HepG2 (cell line): Measurements from ENCODE around the gene NT5DC4. TPM values are rescaled to one million over a fixed set of nuclear protein-coding genes. Genes with fewer than 3 reads are reported as not detected.

Experiments used
- ATAC-seq: fragments of 200-7000 bp; cut with Tn5 transposase; 3 replicates; pipeline ENCODE4 v1.9.1; 2020; ENCODE audit warnings: mild to moderate bottlenecking, moderate library complexity
- BruUV-seq: library from RNA; stranded (reverse); fragments of 400-500 nt; replicated peaks from 2 replicates; lab custom pipeline; 2021; lab: Mats Ljungman, UMichigan
- CTCF ChIA-PET: fragments of 300-600 bp; formaldehyde crosslinking; extraction: SDS; loops from one replicate; lab custom pipeline; 2021; ENCODE audit warnings: low total read pairs, inconsistent platforms, low intra/inter-chr PET ratio; lab: Yijun Ruan, JAX
- POLR2A ChIA-PET: fragments of 350-600 bp; sonication (Branson Sonifier 250); formaldehyde crosslinking; loops from one replicate; lab custom pipeline; 2020; ENCODE audit warnings: antibody characterized with exemption, inconsistent platforms; lab: Yijun Ruan, JAX
- DNase-seq: peaks from one replicate; pipeline ENCODE4 v3.0.0-alpha.2; 2015; ENCODE audit warnings: low spot score
- FAIRE-seq: peaks from 3 replicates; lab custom pipeline; 2011; peaks lifted over from hg19 to GRCh38; lab: Jason Lieb, UNC
- H2AFZ ChIP-seq: one replicate; pipeline ENCODE4 v1.6.1; 2011; ENCODE audit warnings: low read length, inconsistent platforms
- H3K27ac ChIP-seq: fragments of 300-600 bp; 3 replicates; pipeline ENCODE4 v1.8.0; 2011; ENCODE audit warnings: mixed run types, mild to moderate bottlenecking, mixed read lengths, low read length, inconsistent platforms; ENCODE audit not compliant: insufficient read depth; ENCODE audit errors: extremely low read length
- H3K27me3 ChIP-seq, 2 experiments: fragments of 200-600 bp in 1 of 2; 2 replicates in 1 of 2; 3 replicates in 1 of 2; pipeline versions ENCODE4 v1.6.0 to v1.8.0; 2011; ENCODE audit warnings: low read length in 2 of 2, mild to moderate bottlenecking in 2 of 2, moderate library complexity in 2 of 2, inconsistent platforms in 1 of 2; ENCODE audit not compliant: insufficient read depth in 2 of 2, control insufficient read depth in 1 of 2
- H3K36me3 ChIP-seq, 2 experiments: fragments of 200-600 bp in 1 of 2; replicated peaks in 1 of 2; 2 replicates in 1 of 2; 3 replicates in 1 of 2; pipeline versions ENCODE4 v1.5.1 to v1.8.0; 2011; ENCODE audit warnings: low read length in 2 of 2, inconsistent platforms in 1 of 2; ENCODE audit not compliant: insufficient read depth in 2 of 2, control insufficient read depth in 1 of 2
- H3K4me1 ChIP-seq: 2 replicates; pipeline ENCODE4 v1.5.1; 2012; ENCODE audit warnings: low read length, inconsistent platforms; ENCODE audit not compliant: insufficient read depth
- H3K4me2 ChIP-seq: 2 replicates; pipeline ENCODE4 v1.6.0; 2011; ENCODE audit warnings: low read depth, low read length, inconsistent platforms
- H3K4me3 ChIP-seq, 3 experiments: fragments of 200-600 bp in 1 of 3; sonication (generic), shearing (Covaris generic) in 1 of 3; replicated peaks in 1 of 3; 2 replicates each; pipeline ENCODE4 v1.5.1; 2011 to 2016; ENCODE audit warnings: low read length in 3 of 3, inconsistent platforms in 2 of 3, low read depth in 2 of 3, mild to moderate bottlenecking in 2 of 3, control low read depth in 1 of 3, mixed read lengths in 1 of 3; ENCODE audit not compliant: insufficient read depth in 1 of 3
- H3K79me2 ChIP-seq: one replicate; pipeline ENCODE4 v1.6.1; 2011; ENCODE audit warnings: low read length, inconsistent platforms; ENCODE audit not compliant: insufficient read depth
- H3K9ac ChIP-seq: 2 replicates; pipeline ENCODE4 v1.6.0; 2011; ENCODE audit warnings: mild to moderate bottlenecking, low read depth, low read length, inconsistent platforms; ENCODE audit not compliant: insufficient read depth
- H3K9me3 ChIP-seq: 2 replicates; pipeline ENCODE4 v1.5.1; 2012; ENCODE audit warnings: mild to moderate bottlenecking, low read length
- H4K20me1 ChIP-seq: 2 replicates; pipeline ENCODE4 v1.6.0; 2011; ENCODE audit warnings: inconsistent platforms, mild to moderate bottlenecking, low read length, moderate library complexity; ENCODE audit not compliant: insufficient read depth
- AGO1 ChIP-seq: fragments of 200-400 bp; formaldehyde crosslinking; IDR thresholded peaks from 2 replicates; pipeline ENCODE4 v1.6.1; 2017; ENCODE audit warnings: mild to moderate bottlenecking, low read depth, low read length, moderate library complexity; ENCODE audit not compliant: poor library complexity, severe bottlenecking
- ARNT ChIP-seq: fragments of 450-650 bp; IDR thresholded peaks from 2 replicates; pipeline ENCODE4 v1.6.1; 2017
- FOXC1 ChIP-seq: sonication (generic); formaldehyde crosslinking; IDR thresholded peaks from 2 replicates; pipeline ENCODE4 v1.8.0; 2022; ENCODE audit warnings: mild to moderate bottlenecking, missing genetic modification reagents, borderline replicate concordance
- MXD4 ChIP-seq: IDR thresholded peaks from 2 replicates; pipeline ENCODE4 v1.6.1; 2016; ENCODE audit warnings: mild to moderate bottlenecking, missing biosample characterization, missing genetic modification reagents
- PHF5A ChIP-seq: IDR thresholded peaks from one replicate; pipeline ENCODE4 v1.6.1; 2018; ENCODE audit warnings: low read depth, missing genetic modification reagents; ENCODE audit not compliant: unreplicated experiment
- SALL1 ChIP-seq: sonication (generic); formaldehyde crosslinking; IDR thresholded peaks from 2 replicates; pipeline ENCODE4 v1.8.0; 2022; ENCODE audit warnings: mild to moderate bottlenecking, missing genetic modification reagents
- SNRNP70 ChIP-seq: fragments of 200-400 bp; formaldehyde crosslinking; IDR thresholded peaks from 2 replicates; pipeline ENCODE4 v1.6.1; 2017; ENCODE audit warnings: mild to moderate bottlenecking, low read depth, low read length, moderate library complexity
- SP5 ChIP-seq: IDR thresholded peaks from 2 replicates; pipeline ENCODE4 v1.6.1; 2016; ENCODE audit warnings: low read depth, borderline replicate concordance
- TFDP1 ChIP-seq: IDR thresholded peaks from 2 replicates; pipeline ENCODE4 v1.6.1; 2016; ENCODE audit warnings: missing compliant biosample characterization, missing genetic modification reagents, borderline replicate concordance
- ZBTB26 ChIP-seq: IDR thresholded peaks from 2 replicates; pipeline ENCODE4 v1.6.1; 2016; ENCODE audit warnings: missing compliant biosample characterization, missing genetic modification reagents, borderline replicate concordance
- ZNF10 ChIP-seq: sonication (generic); formaldehyde crosslinking; IDR thresholded peaks from 2 replicates; pipeline ENCODE4 v1.4.0; 2020; ENCODE audit warnings: mild to moderate bottlenecking, low read depth, missing genetic modification reagents, borderline replicate concordance
- ZNF367 ChIP-seq: sonication (generic); formaldehyde crosslinking; IDR thresholded peaks from 2 replicates; pipeline ENCODE4 v1.4.0; 2020; ENCODE audit warnings: missing genetic modification reagents, borderline replicate concordance
- ZSCAN9 ChIP-seq: IDR thresholded peaks from 2 replicates; pipeline ENCODE4 v1.6.1; 2016; ENCODE audit warnings: borderline replicate concordance
- WGBS: methylation state at CpG from one replicate; pipeline ENCODE4 v1.1.6; 2017; ENCODE audit warnings: low lambda C conversion rate; 5-methylcytosine and 5-hydroxymethylcytosine counted together
- in situ Hi-C: cut with HindIII; loops from 2 replicates; pipeline ENCODE4 v1.10.0; 2017; ENCODE audit warnings: low pct_unique_long_range_greater_than_20kb; ENCODE audit not compliant: extremely low pct_ligation_motif_present
- intact Hi-C: fragments of 100-400 bp; cut with micrococcal nuclease; formaldehyde crosslinking; loops from one replicate; pipeline ENCODE4 v1.10.0; 2022; ENCODE audit not compliant: unreplicated experiment
- polyA plus RNA-seq, 8 experiments: library from polyadenylated mRNA; depleted of rRNA in 3 of 8; stranded (reverse) in 7 of 8; unstranded in 1 of 8; fragments of >200 nt; fragmentation: Illumina TruSeq in 4 of 8; extraction: Trizol in 4 of 8; gene quantifications; 2 replicates each; pipeline versions ENCODE4 v1.2.1 to v1.2.3, GENCODE V29; 2011 to 2016; ENCODE audit warnings: low read depth in 4 of 8, missing spikeins in 1 of 8, mixed read lengths in 1 of 8; ENCODE audit not compliant: insufficient read depth in 1 of 8
- total RNA-seq, 5 experiments: library from RNA; depleted of rRNA; stranded (reverse); fragments of >200 nt; fragmentation: Illumina TruSeq; extraction: Trizol; gene quantifications; 2 replicates each; pipeline ENCODE4 v1.2.3, GENCODE V29; 2016; ENCODE audit warnings: low read depth in 1 of 5
- TF ChIP-seq, protein P1 (sequence below): sonication (generic); formaldehyde crosslinking; IDR thresholded peaks from 2 replicates; pipeline ENCODE4 v1.5.1; 2020; ENCODE audit warnings: mild to moderate bottlenecking, missing genetic modification reagents, moderate library complexity

Gene NT5DC4
- total and polyA plus RNA-seq, 2 of the 13 experiments (the other 11 are each of a cell fraction or from before 2014, with no cell fraction given): 0.04 to 4.2 TPM

- peak; percentile 74 for ATAC-seq
- no peak overlapping the region for H2AFZ ChIP-seq
- TF ChIP-seq ARNT: no peak
- TF ChIP-seq ZBTB26 (CRISPR knock-in tag): 0 out of 2 replicates have a peak, but pooled peaks have one; percentile 55
- TF ChIP-seq FOXC1 (CRISPR knock-in tag): no peak
- TF ChIP-seq SALL1: peak; percentile 52; the same call in 1 of the 2 replicates
- TF ChIP-seq AGO1: no peak
- no peak for TF ChIP-seq SNRNP70
- no peak for TF ChIP-seq SP5 (CRISPR knock-in tag)
- TF ChIP-seq ZSCAN9 (CRISPR knock-in tag): 0 out of 2 replicates have a peak, but pooled peaks have one; percentile 40
- TF ChIP-seq MXD4 (CRISPR knock-in tag): peak; percentile 68; the same call in 1 of the 2 replicates
- TF ChIP-seq PHF5A (CRISPR knock-in tag): no peak
- no peak for TF ChIP-seq ZNF10 (CRISPR knock-in tag)
- no peak for TF ChIP-seq TFDP1
- no peak for TF ChIP-seq ZNF367 (CRISPR knock-in tag)
- TF ChIP-seq, protein P1, sequence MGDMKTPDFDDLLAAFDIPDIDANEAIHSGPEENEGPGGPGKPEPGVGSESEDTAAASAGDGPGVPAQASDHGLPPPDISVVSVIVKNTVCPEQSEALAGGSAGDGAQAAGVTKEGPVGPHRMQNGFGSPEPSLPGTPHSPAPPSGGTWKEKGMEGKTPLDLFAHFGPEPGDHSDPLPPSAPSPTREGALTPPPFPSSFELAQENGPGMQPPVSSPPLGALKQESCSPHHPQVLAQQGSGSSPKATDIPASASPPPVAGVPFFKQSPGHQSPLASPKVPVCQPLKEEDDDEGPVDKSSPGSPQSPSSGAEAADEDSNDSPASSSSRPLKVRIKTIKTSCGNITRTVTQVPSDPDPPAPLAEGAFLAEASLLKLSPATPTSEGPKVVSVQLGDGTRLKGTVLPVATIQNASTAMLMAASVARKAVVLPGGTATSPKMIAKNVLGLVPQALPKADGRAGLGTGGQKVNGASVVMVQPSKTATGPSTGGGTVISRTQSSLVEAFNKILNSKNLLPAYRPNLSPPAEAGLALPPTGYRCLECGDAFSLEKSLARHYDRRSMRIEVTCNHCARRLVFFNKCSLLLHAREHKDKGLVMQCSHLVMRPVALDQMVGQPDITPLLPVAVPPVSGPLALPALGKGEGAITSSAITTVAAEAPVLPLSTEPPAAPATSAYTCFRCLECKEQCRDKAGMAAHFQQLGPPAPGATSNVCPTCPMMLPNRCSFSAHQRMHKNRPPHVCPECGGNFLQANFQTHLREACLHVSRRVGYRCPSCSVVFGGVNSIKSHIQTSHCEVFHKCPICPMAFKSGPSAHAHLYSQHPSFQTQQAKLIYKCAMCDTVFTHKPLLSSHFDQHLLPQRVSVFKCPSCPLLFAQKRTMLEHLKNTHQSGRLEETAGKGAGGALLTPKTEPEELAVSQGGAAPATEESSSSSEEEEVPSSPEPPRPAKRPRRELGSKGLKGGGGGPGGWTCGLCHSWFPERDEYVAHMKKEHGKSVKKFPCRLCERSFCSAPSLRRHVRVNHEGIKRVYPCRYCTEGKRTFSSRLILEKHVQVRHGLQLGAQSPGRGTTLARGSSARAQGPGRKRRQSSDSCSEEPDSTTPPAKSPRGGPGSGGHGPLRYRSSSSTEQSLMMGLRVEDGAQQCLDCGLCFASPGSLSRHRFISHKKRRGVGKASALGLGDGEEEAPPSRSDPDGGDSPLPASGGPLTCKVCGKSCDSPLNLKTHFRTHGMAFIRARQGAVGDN (CRISPR knock-in tag): peak; percentile 69
Measured at GRCh38 chr2:112724591-112725525, 4.0 kb downstream of the NT5DC4 start.

More at GRCh38 chr2:112724591-112725525, 4.0 kb downstream of the NT5DC4 start:
- H3K79me2 ChIP-seq: no peaks in the 10 kb centered on the region
- intact Hi-C loops (loop anchor here (1.0 to 10.0 kb wide), 3 partner anchors 94 to 460 kb away; partner anchors contain the start of gene TTL), in situ Hi-C loops (loop anchor here (5.0 kb wide), 2 partner anchors 98 to 123 kb away; no protein-coding TSS in a partner anchor)
- DNase-seq (peak; percentile 47), FAIRE-seq (peak; percentile 60)
- H3K4me1 ChIP-seq: peaks cover 23% of the 10 kb centered on the region
- peaks cover 0 to 23% of the 10 kb centered on the region in 2 experiments for H3K27me3 ChIP-seq
- H3K36me3 ChIP-seq: no peaks in the 10 kb centered on the region
- BruUV-seq: no TSS peak
- H3K4me3 ChIP-seq: peak overlapping the region in 2 of 3 experiments; percentile 27 to 75; a peak in 4 of 6 replicates
- 22% methylated on average over 20 of the region's 21 CpGs for WGBS
- POLR2A ChIA-PET: interaction anchor here (0.6 to 4.2 kb wide), 10 partner anchors 12 to 141 kb away, joined by 3 to 30 read pairs (median 6); partner anchors contain the start of genes CHCHD5 and SLC20A1
- no peaks in the 10 kb centered on the region for H4K20me1 ChIP-seq
- CTCF ChIA-PET: interaction anchor here (0.6 to 5.8 kb wide), 5 partner anchors 34 to 142 kb away, joined by 3 to 113 read pairs (median 4); partner anchors contain the start of gene SLC20A1
- H3K4me2 ChIP-seq: peak overlapping the region; percentile 86
- 0 out of 2 replicates have a peak overlapping the region, but pooled peaks have one; percentile 22 for H3K9ac ChIP-seq
- no peak overlapping the region for H3K27ac ChIP-seq
- H3K9me3 ChIP-seq: no peaks in the 10 kb centered on the region
